Gastrocnemius medialis (tissue), 4 donors: Measurements from ENCODE around the gene RBM10. TPM values are rescaled to one million over a fixed set of nuclear protein-coding genes. Genes with fewer than 3 reads are reported as not detected.

Experiments used
- ATAC-seq, 2 donors: fragments of 150-250 bp; one replicate each; pipeline ENCODE4 v1.9.1; 2016
- DNase-seq, 2 donors: peaks; one replicate each; pipeline ENCODE4 v3.0.0-alpha.2; 2019
- H3K27ac ChIP-seq, 4 donors: fragments of 200-600 bp; sonication (generic); 1 replicate in 1 of 4; 2 replicates in 3 of 4; pipeline ENCODE4 v1.5.1; 2016 to 2018; ENCODE audit warnings: mild to moderate bottlenecking in 2 of 4, moderate library complexity in 1 of 4
- H3K27me3 ChIP-seq, 3 donors: fragments of 200-600 bp; sonication (generic) in 2 of 3; 1 replicate in 1 of 3; 2 replicates in 2 of 3; pipeline versions ENCODE4 v1.5.1 to v1.6.0; 2016 to 2019; ENCODE audit warnings: mild to moderate bottlenecking in 1 of 3, moderate library complexity in 1 of 3
- H3K36me3 ChIP-seq, 2 donors: fragments of 200-600 bp; sonication (generic) in 1 of 2; one replicate each; pipeline ENCODE4 v1.5.1; 2017 to 2018
- H3K4me1 ChIP-seq, 2 donors: fragments of 200-600 bp; sonication (generic) in 1 of 2; one replicate each; pipeline ENCODE4 v1.5.1; 2016 to 2017; ENCODE audit warnings: mild to moderate bottlenecking in 2 of 2
- H3K4me3 ChIP-seq, 4 donors: fragments of 200-600 bp; sonication (generic) in 3 of 4; 1 replicate in 1 of 4; 2 replicates in 3 of 4; pipeline ENCODE4 v1.5.1; 2016 to 2019; ENCODE audit warnings: mild to moderate bottlenecking in 2 of 4
- H3K9me3 ChIP-seq, 3 donors: fragments of 200-600 bp; sonication (generic) in 2 of 3; 1 replicate in 1 of 3; 2 replicates in 2 of 3; pipeline ENCODE4 v1.5.1; 2016 to 2019
- CTCF ChIP-seq, 5 experiments: fragments of 450-650 bp in 3 of 5; fragments of 200-600 bp in 2 of 5; sonication (generic) in 2 of 5; IDR thresholded peaks in 4 of 5; conservative IDR thresholded peaks in 1 of 5; 1 replicate in 4 of 5; 2 replicates in 1 of 5; pipeline ENCODE4 v1.5.1; 2016 to 2019; ENCODE audit warnings: antibody characterized with exemption in 5 of 5, mild to moderate bottlenecking in 3 of 5, moderate library complexity in 3 of 5
- POLR2A ChIP-seq, 2 donors: fragments of 450-650 bp; IDR thresholded peaks; one replicate each; pipeline ENCODE4 v1.6.1; 2017; ENCODE audit warnings: antibody characterized with exemption in 2 of 2, mild to moderate bottlenecking in 2 of 2, moderate library complexity in 2 of 2
- in situ Hi-C, 4 donors: fragments of 200-750 bp; cut with MboI; loops; one replicate each; pipeline versions ENCODE4 v1.15.0 to v1.8.0; 2017; ENCODE audit warnings: low sequenced_read_pairs in 4 of 4
- intact Hi-C: fragments of 100-400 bp; cut with DNase I; formaldehyde crosslinking; loops from one replicate; pipeline ENCODE4 v1.15.1; 2023; ENCODE audit warnings: low total_unique reads
- total RNA-seq, 4 donors: library from RNA; depleted of rRNA; stranded (reverse); fragments of >200 nt; gene quantifications; one replicate each; pipeline versions ENCODE4 v1.1.0 to v1.2.3, GENCODE V29; 2016

The RBM10 gene
- total RNA-seq, 4 donors from 2014 or later: 18.7 to 49.3 (median 23.5) TPM

- Histone ChIP-seq H3K9me3 (no peaks in the 10 kb centered on the region), H3K27ac (peak overlapping the region; percentile 49 to 77 (median 70)), H3K4me3 (no peak overlapping the region), H3K4me1 (no peaks in the 10 kb centered on the region), H3K27me3 (no peaks in the 10 kb centered on the region), H3K36me3 (peaks cover 0 to 39% of the 10 kb centered on the region in 2 donors)
- TF ChIP-seq CTCF (IDR thresholded peaks at IDR 0.05 in 4 of 5, conservative IDR thresholded peaks at IDR 0.05 in 1 of 5): no peak
- no peak for TF ChIP-seq POLR2A (IDR thresholded peaks at IDR 0.05)
- intact Hi-C loops (no loop called here), in situ Hi-C loops (loop anchor here in 1 of 4 donors (25.0 kb wide), 1 partner anchor 182 kb away; the partner anchor contains the start of gene ZNF157)
- ATAC-seq: no peak
- DNase-seq: no peak
These were observed 34.9 kb downstream of the RBM10 start for GRCh38 chrX:47179928-47180255.

- TF ChIP-seq POLR2A (IDR thresholded peaks at IDR 0.05): no peak
- Histone ChIP-seq H3K9me3 (no peaks in the 10 kb centered on the region), H3K36me3 (peaks cover 0 to 37% of the 10 kb centered on the region in 2 donors), H3K27ac (peak overlapping the region in 1 of 4 donors; percentile 77), H3K27me3 (no peaks in the 10 kb centered on the region), H3K4me3 (no peak overlapping the region), H3K4me1 (no peaks in the 10 kb centered on the region)
- DNase-seq: no peak
- intact Hi-C loops: no loop called here
- no peak for ATAC-seq
- in situ Hi-C loops: loop anchor here in 1 of 4 donors (25.0 kb wide), 1 partner anchor 182 kb away; the partner anchor contains the start of gene ZNF157
These were observed 35.3 kb downstream of the RBM10 start for GRCh38 chrX:47180346-47180745.

- ATAC-seq (no peak), DNase-seq (no peak)
- Histone ChIP-seq H3K9me3 (no peaks in the 10 kb centered on the region), H3K4me3 (no peak overlapping the region), H3K4me1 (no peaks in the 10 kb centered on the region), H3K36me3 (peaks cover 0 to 34% of the 10 kb centered on the region in 2 donors), H3K27ac (no peak overlapping the region), H3K27me3 (no peaks in the 10 kb centered on the region)
- TF ChIP-seq POLR2A (IDR thresholded peaks at IDR 0.05): no peak
- no peak for TF ChIP-seq CTCF (IDR thresholded peaks at IDR 0.05 in 4 of 5, conservative IDR thresholded peaks at IDR 0.05 in 1 of 5)
- intact Hi-C loops (no loop called here), in situ Hi-C loops (loop anchor here in 1 of 4 donors (25.0 kb wide), 1 partner anchor 181 kb away; the partner anchor contains the start of gene ZNF157)
These were observed 36.3 kb downstream of the RBM10 start for GRCh38 chrX:47181301-47181700.

GRCh38 chrX:47182106-47182700, 37.2 kb downstream of the RBM10 start:
- intact Hi-C loops (no loop called here), in situ Hi-C loops (loop anchor here in 1 of 4 donors (25.0 kb wide), 1 partner anchor 180 kb away; the partner anchor contains the start of gene ZNF157)
- Histone ChIP-seq H3K4me1 (no peaks in the 10 kb centered on the region), H3K4me3 (no peak overlapping the region), H3K36me3 (peaks cover 0 to 31% of the 10 kb centered on the region in 2 donors), H3K27ac (no peak overlapping the region), H3K27me3 (no peaks in the 10 kb centered on the region), H3K9me3 (no peaks in the 10 kb centered on the region)
- TF ChIP-seq POLR2A (IDR thresholded peaks at IDR 0.05): no peak
- TF ChIP-seq CTCF (IDR thresholded peaks at IDR 0.05 in 4 of 5, conservative IDR thresholded peaks at IDR 0.05 in 1 of 5): no peak
- DNase-seq (no peak), ATAC-seq (no peak)

GRCh38 chrX:47184486-47184885, 39.5 kb downstream of the RBM10 start:
- ATAC-seq (no peak), DNase-seq (no peak)
- Histone ChIP-seq H3K27me3 (no peaks in the 10 kb centered on the region), H3K36me3 (peaks cover 0 to 28% of the 10 kb centered on the region in 2 donors), H3K9me3 (no peaks in the 10 kb centered on the region), H3K4me1 (no peaks in the 10 kb centered on the region), H3K27ac (peak overlapping the region in 1 of 4 donors; percentile 52), H3K4me3 (no peak overlapping the region)
- intact Hi-C loops: no loop called here
- TF ChIP-seq POLR2A (IDR thresholded peaks at IDR 0.05) (no peak), CTCF (IDR thresholded peaks at IDR 0.05 in 4 of 5, conservative IDR thresholded peaks at IDR 0.05 in 1 of 5) (no peak)
- in situ Hi-C loops: loop anchor here in 1 of 4 donors (25.0 kb wide), 1 partner anchor 178 kb away; the partner anchor contains the start of gene ZNF157
